OCI-LY7 (cell line): Measurements from ENCODE around the gene RPAIN.

Experiments
- EZH2phosphoT487 ChIP-seq: fragments of 200-600 bp; sonication (generic); IDR thresholded peaks from 2 replicates; pipeline ENCODE4 v1.6.1; 2018; ENCODE audit warnings: low read depth, borderline replicate concordance, mild to moderate bottlenecking, mixed run types, antibody characterized with exemption, low read length, moderate library complexity, mixed read lengths
- TF ChIP-seq, protein P1 (sequence below): fragments of 200-600 bp; sonication (generic); conservative IDR thresholded peaks from 2 replicates; pipeline ENCODE4 v1.5.1; 2014; ENCODE audit warnings: mild to moderate bottlenecking, antibody characterized with exemption, low read length, moderate library complexity, mixed read lengths

DNA sequence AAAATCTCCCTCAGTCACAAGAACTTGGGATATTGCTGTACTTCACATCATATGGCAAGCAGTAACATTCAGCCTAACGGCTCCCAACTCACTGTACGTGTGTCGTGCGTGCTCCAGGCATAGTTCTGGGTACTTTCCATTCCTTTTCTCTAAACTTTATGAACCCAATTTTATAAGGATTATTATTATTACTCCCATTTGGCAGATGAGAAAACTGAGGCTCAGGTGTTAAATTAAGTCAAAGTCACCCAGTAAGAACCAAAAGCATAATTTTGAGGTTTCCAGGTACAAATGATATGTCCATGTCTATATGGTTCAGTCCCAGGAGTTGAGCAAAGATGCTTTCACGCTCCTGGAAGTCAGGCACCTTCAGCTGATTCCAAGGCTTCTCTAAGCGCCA lies 23.7 kb downstream of the RPAIN start:
- TF ChIP-seq, protein P1, sequence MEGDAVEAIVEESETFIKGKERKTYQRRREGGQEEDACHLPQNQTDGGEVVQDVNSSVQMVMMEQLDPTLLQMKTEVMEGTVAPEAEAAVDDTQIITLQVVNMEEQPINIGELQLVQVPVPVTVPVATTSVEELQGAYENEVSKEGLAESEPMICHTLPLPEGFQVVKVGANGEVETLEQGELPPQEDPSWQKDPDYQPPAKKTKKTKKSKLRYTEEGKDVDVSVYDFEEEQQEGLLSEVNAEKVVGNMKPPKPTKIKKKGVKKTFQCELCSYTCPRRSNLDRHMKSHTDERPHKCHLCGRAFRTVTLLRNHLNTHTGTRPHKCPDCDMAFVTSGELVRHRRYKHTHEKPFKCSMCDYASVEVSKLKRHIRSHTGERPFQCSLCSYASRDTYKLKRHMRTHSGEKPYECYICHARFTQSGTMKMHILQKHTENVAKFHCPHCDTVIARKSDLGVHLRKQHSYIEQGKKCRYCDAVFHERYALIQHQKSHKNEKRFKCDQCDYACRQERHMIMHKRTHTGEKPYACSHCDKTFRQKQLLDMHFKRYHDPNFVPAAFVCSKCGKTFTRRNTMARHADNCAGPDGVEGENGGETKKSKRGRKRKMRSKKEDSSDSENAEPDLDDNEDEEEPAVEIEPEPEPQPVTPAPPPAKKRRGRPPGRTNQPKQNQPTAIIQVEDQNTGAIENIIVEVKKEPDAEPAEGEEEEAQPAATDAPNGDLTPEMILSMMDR = no peak
- TF ChIP-seq EZH2phosphoT487 = no peak
